Osteocyte (in vitro differentiated cells): Measurements from ENCODE around the gene OSBP2. TPM values are rescaled to one million over a fixed set of nuclear protein-coding genes. Genes with fewer than 3 reads are reported as not detected.
A peak's percentile ranks its signal among the peaks of the same experiment; 100 is the strongest.

Experiments
- DNase-seq: peaks from one replicate; pipeline ENCODE4 v3.0.0; 2021; ENCODE audit warnings: mixed read lengths; ENCODE audit not compliant: unreplicated experiment; ENCODE audit errors: extremely low spot score
- H3K27ac Mint-ChIP-seq: one replicate; pipeline ENCODE4 v1.8.0; 2021; ENCODE audit warnings: mild to moderate bottlenecking, mixed read lengths; ENCODE audit not compliant: unreplicated experiment
- H3K27me3 Mint-ChIP-seq: one replicate; pipeline ENCODE4 v1.8.0; 2021; ENCODE audit warnings: mixed read lengths; ENCODE audit not compliant: unreplicated experiment
- H3K36me3 Mint-ChIP-seq: one replicate; pipeline ENCODE4 v1.8.0; 2021; ENCODE audit warnings: mixed read lengths; ENCODE audit not compliant: unreplicated experiment
- H3K4me1 Mint-ChIP-seq: one replicate; pipeline ENCODE4 v1.8.0; 2021; ENCODE audit warnings: mixed read lengths; ENCODE audit not compliant: unreplicated experiment
- H3K4me3 Mint-ChIP-seq: one replicate; pipeline ENCODE4 v1.8.0; 2021; ENCODE audit warnings: mild to moderate bottlenecking, moderate library complexity, mixed read lengths; ENCODE audit not compliant: unreplicated experiment
- H3K9me3 Mint-ChIP-seq: one replicate; pipeline ENCODE4 v1.8.0; 2021; ENCODE audit warnings: mixed read lengths; ENCODE audit not compliant: unreplicated experiment
- total RNA-seq: library from RNA; stranded (reverse); gene quantifications from 2 replicates; pipeline ENCODE4 v1.2.1, GENCODE V29; 2021
- TF ChIP-seq, protein P1 (sequence below): fragments of 200-600 bp; sonication (generic); IDR thresholded peaks from 2 replicates; pipeline ENCODE4 v1.5.0; 2021; ENCODE audit warnings: antibody characterized with exemption, mild to moderate bottlenecking, moderate library complexity

Gene OSBP2
- total RNA-seq, 1 donor from 2014 or later = 3.8 TPM

GRCh38 chr22:30894371-30894740, 199.7 kb downstream of the OSBP2 start:
- Mint-ChIP-seq H3K27ac (no peak overlapping the region), H3K36me3 (peaks cover 1% of the 10 kb centered on the region), H3K4me1 (no peaks in the 10 kb centered on the region), H3K27me3 (no peaks in the 10 kb centered on the region), H3K4me3 (no peak overlapping the region), H3K9me3 (no peaks in the 10 kb centered on the region)
- peak; percentile 59 for DNase-seq
- TF ChIP-seq, protein P1, sequence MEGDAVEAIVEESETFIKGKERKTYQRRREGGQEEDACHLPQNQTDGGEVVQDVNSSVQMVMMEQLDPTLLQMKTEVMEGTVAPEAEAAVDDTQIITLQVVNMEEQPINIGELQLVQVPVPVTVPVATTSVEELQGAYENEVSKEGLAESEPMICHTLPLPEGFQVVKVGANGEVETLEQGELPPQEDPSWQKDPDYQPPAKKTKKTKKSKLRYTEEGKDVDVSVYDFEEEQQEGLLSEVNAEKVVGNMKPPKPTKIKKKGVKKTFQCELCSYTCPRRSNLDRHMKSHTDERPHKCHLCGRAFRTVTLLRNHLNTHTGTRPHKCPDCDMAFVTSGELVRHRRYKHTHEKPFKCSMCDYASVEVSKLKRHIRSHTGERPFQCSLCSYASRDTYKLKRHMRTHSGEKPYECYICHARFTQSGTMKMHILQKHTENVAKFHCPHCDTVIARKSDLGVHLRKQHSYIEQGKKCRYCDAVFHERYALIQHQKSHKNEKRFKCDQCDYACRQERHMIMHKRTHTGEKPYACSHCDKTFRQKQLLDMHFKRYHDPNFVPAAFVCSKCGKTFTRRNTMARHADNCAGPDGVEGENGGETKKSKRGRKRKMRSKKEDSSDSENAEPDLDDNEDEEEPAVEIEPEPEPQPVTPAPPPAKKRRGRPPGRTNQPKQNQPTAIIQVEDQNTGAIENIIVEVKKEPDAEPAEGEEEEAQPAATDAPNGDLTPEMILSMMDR = no peak

DNA sequence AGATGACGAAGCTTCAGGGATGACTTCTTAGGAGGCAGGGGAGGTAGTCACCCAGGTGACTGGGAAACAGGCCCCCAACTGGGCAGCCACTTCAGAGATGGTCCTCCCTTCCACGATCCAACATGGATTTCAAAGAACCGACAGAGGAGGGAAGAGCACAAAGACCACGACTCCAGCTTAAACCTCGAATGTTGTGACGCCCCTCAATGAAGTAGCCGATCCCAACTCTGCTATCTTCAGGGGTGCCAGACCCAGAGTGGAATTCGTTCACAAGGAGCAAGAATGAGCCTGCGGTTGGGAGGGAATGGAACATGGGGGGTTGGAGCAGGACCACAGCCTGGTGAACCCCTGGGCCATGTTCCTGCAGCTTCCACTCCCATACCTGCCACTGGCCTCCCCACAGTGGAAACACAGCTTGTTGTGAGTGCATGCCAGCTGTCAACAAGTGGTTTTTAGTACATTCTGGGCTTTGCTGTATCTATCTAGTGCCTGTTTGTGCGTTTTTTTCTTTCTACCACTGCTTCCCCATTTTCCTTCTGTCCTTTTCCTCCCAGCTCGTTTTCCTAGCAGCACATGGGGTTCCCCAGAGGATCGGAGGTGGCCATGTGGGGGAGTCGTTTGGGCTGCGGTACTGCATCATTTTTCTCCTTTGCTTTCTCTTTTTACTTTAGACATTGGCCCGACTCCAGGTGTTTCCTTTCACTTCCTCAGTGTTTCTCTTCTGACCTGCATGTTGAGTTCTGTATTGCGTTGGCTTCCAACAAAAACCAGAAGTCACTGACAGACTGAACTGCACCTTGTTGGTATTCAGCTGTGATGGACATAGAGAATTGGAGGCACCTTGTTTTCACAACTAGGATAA, 208.1 kb downstream of the OSBP2 start:
- H3K4me1 Mint-ChIP-seq = no peaks in the 10 kb centered on the region
- H3K36me3 Mint-ChIP-seq = peaks cover 11% of the 10 kb centered on the region
- no peak overlapping the region for H3K4me3 Mint-ChIP-seq
- DNase-seq = peak; percentile 59
- no peak overlapping the region for H3K27ac Mint-ChIP-seq
- H3K9me3 Mint-ChIP-seq = peaks cover 7% of the 10 kb centered on the region
- TF ChIP-seq, protein P1 = no peak
- H3K27me3 Mint-ChIP-seq = no peaks in the 10 kb centered on the region

GRCh38 chr22:30903876-30904460, 209.3 kb downstream of the OSBP2 start:
- DNase-seq = peak; percentile 68
- H3K4me1 Mint-ChIP-seq = no peaks in the 10 kb centered on the region
- peaks cover 7% of the 10 kb centered on the region for H3K9me3 Mint-ChIP-seq
- TF ChIP-seq, protein P1 = no peak
- no peak overlapping the region for H3K4me3 Mint-ChIP-seq
- peaks cover 10% of the 10 kb centered on the region for H3K36me3 Mint-ChIP-seq
- no peaks in the 10 kb centered on the region for H3K27me3 Mint-ChIP-seq
- H3K27ac Mint-ChIP-seq = no peak overlapping the region

DNA sequence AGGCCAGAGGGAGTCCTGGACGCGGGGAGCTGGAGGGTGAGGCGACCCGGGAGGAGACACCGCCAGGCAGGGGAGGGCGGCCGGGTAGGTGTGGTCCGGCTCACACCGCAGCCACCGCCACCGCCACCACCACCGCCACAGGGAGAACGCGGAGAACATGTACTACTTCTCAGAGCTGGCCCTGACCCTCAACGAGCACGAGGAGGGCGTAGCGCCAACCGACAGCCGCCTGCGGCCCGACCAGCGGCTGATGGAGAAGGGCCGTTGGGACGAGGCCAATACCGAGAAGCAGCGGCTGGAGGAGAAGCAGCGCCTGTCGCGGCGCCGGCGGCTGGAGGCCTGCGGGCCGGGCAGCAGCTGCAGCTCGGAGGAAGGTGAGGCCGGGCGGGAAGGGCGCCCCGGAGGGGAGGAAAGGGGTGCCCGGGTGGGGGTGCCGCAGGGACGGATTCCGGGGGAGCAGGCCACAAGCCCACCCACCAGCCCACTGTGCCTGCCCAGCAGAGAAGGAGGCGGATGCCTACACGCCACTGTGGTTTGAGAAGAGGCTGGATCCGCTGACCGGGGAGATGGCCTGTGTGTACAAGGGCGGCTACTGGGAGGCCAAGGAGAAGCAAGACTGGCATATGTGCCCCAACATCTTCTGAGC, 211.1 kb downstream of the OSBP2 start:
- Mint-ChIP-seq H3K4me3 (no peak overlapping the region), H3K27me3 (no peaks in the 10 kb centered on the region), H3K27ac (no peak overlapping the region), H3K36me3 (peaks cover 6% of the 10 kb centered on the region), H3K4me1 (no peaks in the 10 kb centered on the region), H3K9me3 (no peaks in the 10 kb centered on the region)
- TF ChIP-seq, protein P1 = no peak
- DNase-seq = peak; percentile 83

DNA sequence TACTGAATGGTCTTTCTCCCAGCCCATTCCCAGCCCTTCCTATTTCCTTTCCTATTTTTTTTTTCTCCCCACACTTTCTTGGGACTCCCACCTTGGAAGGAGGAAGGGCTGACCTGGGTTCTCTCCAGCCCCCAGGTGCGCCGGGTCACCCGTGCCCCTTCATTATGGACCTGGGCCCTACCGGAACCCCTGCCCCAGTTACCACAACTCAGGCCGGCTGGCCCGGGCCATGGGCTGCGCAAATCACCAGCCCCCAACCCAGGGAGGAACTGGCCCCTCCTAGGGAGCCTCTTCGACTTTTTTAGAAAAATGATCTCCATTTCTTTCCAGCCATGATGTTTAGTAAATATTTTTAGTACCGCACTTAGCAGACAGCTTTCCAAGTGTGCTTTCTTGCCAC, 211.7 kb downstream of the OSBP2 start:
- H3K27ac Mint-ChIP-seq = no peak overlapping the region

More for the DNA sequence above, 211.7 kb downstream of the OSBP2 start:
- DNase-seq = peak; percentile 82
- Mint-ChIP-seq H3K4me1 (no peaks in the 10 kb centered on the region), H3K4me3 (no peak overlapping the region), H3K36me3 (peaks cover 6% of the 10 kb centered on the region), H3K27me3 (no peaks in the 10 kb centered on the region), H3K9me3 (no peaks in the 10 kb centered on the region)
- TF ChIP-seq, protein P1 = no peak
